ENCODE results near the gene PTPA. TPM values are rescaled to one million over a fixed set of nuclear protein-coding genes. Genes with fewer than 3 reads are reported as not detected.

Gene PTPA
- total and polyA plus RNA-seq, 10 of the 15 experiments (the other 5 are each of a cell fraction or from before 2014, with no cell fraction given): 1.6 to 111 (median 55.1) TPM

DNA sequence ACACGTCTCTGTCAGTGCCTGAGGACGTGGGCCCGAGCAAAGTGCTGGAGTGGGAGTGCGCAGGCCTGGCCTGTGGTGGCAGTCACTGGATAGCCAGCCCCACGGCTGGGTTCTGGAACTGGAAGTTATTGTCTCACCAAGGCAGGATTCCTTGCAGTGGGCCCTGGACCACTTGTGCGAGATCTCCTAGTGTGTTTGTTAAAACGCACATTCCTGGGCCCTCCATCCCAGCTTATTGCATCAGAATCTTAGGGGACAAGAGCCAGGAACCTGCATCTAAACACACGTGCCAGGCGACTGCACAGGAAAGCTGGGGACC, 26.9 kb downstream of the PTPA start:
- Histone ChIP-seq H3K27ac (ENCODE audit: control insufficient read depth, insufficient read depth) (no peak overlapping the region), H3K4me3 (no peak overlapping the region), H3K9me3 (replicated peaks; ENCODE audit: control insufficient read depth, insufficient read depth, low read length) (no peaks in the 10 kb centered on the region), H3K36me3 (ENCODE audit: control insufficient read depth in 2 of 2, insufficient read depth in 2 of 2, low read length in 1 of 2) (peaks cover 7 to 25% of the 10 kb centered on the region in 2 experiments; a peak in 3 of 4 replicates), H3K9ac (ENCODE audit: control insufficient read depth, insufficient read depth, low read length) (no peak overlapping the region), H3K4me2 (ENCODE audit: control insufficient read depth, insufficient read depth) (no peak overlapping the region), H3K27me3 (replicated peaks in 1 of 2; ENCODE audit: control insufficient read depth in 2 of 2, insufficient read depth in 2 of 2, low read length in 1 of 2) (no peaks in the 10 kb centered on the region), H4K20me1 (ENCODE audit: control insufficient read depth, insufficient read depth) (no peaks in the 10 kb centered on the region), H3K79me2 (ENCODE audit: control insufficient read depth, insufficient read depth, low read length) (peaks cover 7% of the 10 kb centered on the region), H3K4me1 (ENCODE audit: control insufficient read depth, insufficient read depth, low read length) (peaks cover 36% of the 10 kb centered on the region), H2AFZ (ENCODE audit: control insufficient read depth, low read depth, low read length) (no peak overlapping the region)
- 70% methylated on average over 9 of the region's 9 CpGs for WGBS (ENCODE audit: insufficient coverage, insufficient replicate concordance, low lambda C conversion rate, missing lambda C conversion rate)
- ChIA-PET POLR2A (interaction anchor here (1.1 kb wide), 1 partner anchor 470 kb away, joined by 4 read pairs; no protein-coding TSS in a partner anchor), SMC1A (ENCODE audit: uncharacterized antibody, unreplicated experiment) (interaction anchor here (1.1 to 8.1 kb wide), 5 partner anchors 12 to 486 kb away, joined by 3 to 116 read pairs (median 19); partner anchors contain the start of genes C9orf50, IER5L and NTMT1), CTCF (interaction anchor here (0.6 to 11.0 kb wide), 15 partner anchors 8 to 652 kb away, joined by 3 to 273 read pairs (median 10); partner anchors contain the start of genes C9orf50 and NTMT1), RAD21 (ENCODE audit: unreplicated experiment) (interaction anchor here (1.0 to 7.8 kb wide), 7 partner anchors 11 to 487 kb away, joined by 3 to 197 read pairs (median 10); partner anchors contain the start of genes IER5L and NTMT1)
- in situ Hi-C loops (cut with MboI): no loop called here
- ATAC-seq: no peak
- BruUV-seq (replicated peaks): no TSS peak
- FAIRE-seq: no peak
- intact Hi-C loops (cut with micrococcal nuclease; ENCODE audit: unreplicated experiment): loop anchor here (5.0 kb wide), 1 partner anchor 644 kb away; no protein-coding TSS in a partner anchor
- DNase-seq (ENCODE audit: low read depth, low spot score): no peak
- TF ChIP-seq CBFB (IDR thresholded peaks at IDR 0.05; ENCODE audit: low read depth): no peak
- no peak for TF ChIP-seq ZBED1 (IDR thresholded peaks at IDR 0.05; ENCODE audit: borderline replicate concordance)
- TF ChIP-seq ZNF592 (IDR thresholded peaks at IDR 0.05): no peak
- TF ChIP-seq, protein P1, sequence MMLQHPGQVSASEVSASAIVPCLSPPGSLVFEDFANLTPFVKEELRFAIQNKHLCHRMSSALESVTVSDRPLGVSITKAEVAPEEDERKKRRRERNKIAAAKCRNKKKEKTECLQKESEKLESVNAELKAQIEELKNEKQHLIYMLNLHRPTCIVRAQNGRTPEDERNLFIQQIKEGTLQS (IDR thresholded peaks at IDR 0.05; ENCODE audit: borderline replicate concordance, extremely low read depth, low read depth, low read length): no peak
- TF ChIP-seq CHD1 (IDR thresholded peaks at IDR 0.05; ENCODE audit: low read depth, low read length): no peak
- no peak for TF ChIP-seq NFYA (IDR thresholded peaks at IDR 0.05; ENCODE audit: borderline replicate concordance, low read depth, low read length)
- TF ChIP-seq MYB (IDR thresholded peaks at IDR 0.05; ENCODE audit: borderline replicate concordance, low read depth, low read length): no peak
- TF ChIP-seq BCL3 (IDR thresholded peaks at IDR 0.05; ENCODE audit: borderline replicate concordance, insufficient read depth, low read depth, low read length, poor library complexity, severe bottlenecking): no peak
- no peak for TF ChIP-seq SPI1 (IDR thresholded peaks at IDR 0.05; ENCODE audit: borderline replicate concordance, insufficient read depth, low read depth, low read length)
- no peak for TF ChIP-seq RBBP5 (conservative IDR thresholded peaks at IDR 0.05)
- TF ChIP-seq NR2F1 (conservative IDR thresholded peaks at IDR 0.05): no peak
- no peak for TF ChIP-seq ZNF207 (IDR thresholded peaks at IDR 0.05; ENCODE audit: borderline replicate concordance)
